ENCODE measurements around the gene NOS1AP.

The NOS1AP gene

DNA sequence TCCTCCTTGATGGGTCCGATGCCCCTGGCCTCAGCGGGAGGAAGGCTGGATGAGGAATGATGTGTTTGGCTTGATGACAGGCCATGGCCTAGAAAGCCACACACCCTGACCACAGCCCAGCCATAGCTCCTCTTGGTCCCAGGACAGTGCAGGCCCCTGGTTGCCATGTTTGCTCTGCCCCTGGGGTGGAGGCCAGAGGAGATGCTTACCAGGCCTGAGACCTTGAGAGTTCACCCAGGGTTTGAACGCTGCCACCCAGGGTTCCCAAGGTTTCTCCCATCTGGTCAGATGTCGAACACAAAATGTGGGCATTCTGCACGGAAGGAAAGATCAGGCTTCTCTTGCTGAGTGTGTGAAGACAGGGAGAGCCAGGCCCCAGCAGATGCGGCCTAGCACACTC is 314.6 kb downstream of the NOS1AP start:
- no peak overlapping the region for H3K4me3 ChIP-seq (ENCODE audit: low read depth, low read length)
- H3K4me1 ChIP-seq (ENCODE audit: control insufficient read depth, insufficient read depth, low read length) = no peaks in the 10 kb centered on the region
- no peaks in the 10 kb centered on the region for H3K27me3 ChIP-seq (ENCODE audit: control insufficient read depth, insufficient read depth, low read length)
- H3K9ac ChIP-seq (ENCODE audit: low read depth, low read length) = no peak overlapping the region
- H3K9me3 ChIP-seq (ENCODE audit: control insufficient read depth, insufficient read depth, low read length) = no peaks in the 10 kb centered on the region
- H3K36me3 ChIP-seq (ENCODE audit: control insufficient read depth, insufficient read depth, low read length) = peaks cover 10% of the 10 kb centered on the region

GRCh38 chr1:162384601-162385279 is 315.2 kb downstream of the NOS1AP start:
- peaks cover 10% of the 10 kb centered on the region for H3K36me3 ChIP-seq (ENCODE audit: control insufficient read depth, insufficient read depth, low read length)
- H3K9ac ChIP-seq (ENCODE audit: low read depth, low read length) = no peak overlapping the region
- no peak overlapping the region for H3K4me3 ChIP-seq (ENCODE audit: low read depth, low read length)
- H3K4me1 ChIP-seq (ENCODE audit: control insufficient read depth, insufficient read depth, low read length) = peaks cover 1% of the 10 kb centered on the region
- no peaks in the 10 kb centered on the region for H3K9me3 ChIP-seq (ENCODE audit: control insufficient read depth, insufficient read depth, low read length)
- no peaks in the 10 kb centered on the region for H3K27me3 ChIP-seq (ENCODE audit: control insufficient read depth, insufficient read depth, low read length)

DNA sequence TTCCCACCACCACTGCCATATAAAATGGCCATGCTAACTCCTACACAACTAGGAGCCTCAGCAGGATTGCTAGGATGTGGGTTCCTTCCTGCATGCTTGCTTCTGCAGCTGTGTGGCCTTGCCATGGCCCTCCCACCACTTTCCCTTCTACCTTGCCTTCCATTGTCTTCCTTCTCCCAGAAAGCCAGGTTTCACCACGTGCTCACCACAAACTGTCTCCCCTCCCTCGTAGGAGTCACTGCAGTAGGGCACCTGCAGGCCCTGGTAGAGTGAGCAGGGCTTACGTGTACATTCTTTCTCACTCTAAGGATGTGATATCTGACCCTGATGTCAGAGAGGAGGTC is 315.8 kb downstream of the NOS1AP start:
- Histone ChIP-seq H3K9me3 (ENCODE audit: control insufficient read depth, insufficient read depth, low read length) (no peaks in the 10 kb centered on the region), H3K27me3 (ENCODE audit: control insufficient read depth, insufficient read depth, low read length) (no peaks in the 10 kb centered on the region), H3K36me3 (ENCODE audit: control insufficient read depth, insufficient read depth, low read length) (peaks cover 10% of the 10 kb centered on the region), H3K4me3 (ENCODE audit: low read depth, low read length) (no peak overlapping the region), H3K9ac (ENCODE audit: low read depth, low read length) (no peak overlapping the region), H3K4me1 (ENCODE audit: control insufficient read depth, insufficient read depth, low read length) (peaks cover 2% of the 10 kb centered on the region)

GRCh38 chr1:162385702-162386101 is 316.2 kb downstream of the NOS1AP start:
- Histone ChIP-seq H3K27me3 (ENCODE audit: control insufficient read depth, insufficient read depth, low read length) (no peaks in the 10 kb centered on the region), H3K4me3 (ENCODE audit: low read depth, low read length) (no peak overlapping the region), H3K36me3 (ENCODE audit: control insufficient read depth, insufficient read depth, low read length) (peaks cover 10% of the 10 kb centered on the region), H3K4me1 (ENCODE audit: control insufficient read depth, insufficient read depth, low read length) (peaks cover 2% of the 10 kb centered on the region), H3K9ac (ENCODE audit: low read depth, low read length) (no peak overlapping the region), H3K9me3 (ENCODE audit: control insufficient read depth, insufficient read depth, low read length) (no peaks in the 10 kb centered on the region)

DNA sequence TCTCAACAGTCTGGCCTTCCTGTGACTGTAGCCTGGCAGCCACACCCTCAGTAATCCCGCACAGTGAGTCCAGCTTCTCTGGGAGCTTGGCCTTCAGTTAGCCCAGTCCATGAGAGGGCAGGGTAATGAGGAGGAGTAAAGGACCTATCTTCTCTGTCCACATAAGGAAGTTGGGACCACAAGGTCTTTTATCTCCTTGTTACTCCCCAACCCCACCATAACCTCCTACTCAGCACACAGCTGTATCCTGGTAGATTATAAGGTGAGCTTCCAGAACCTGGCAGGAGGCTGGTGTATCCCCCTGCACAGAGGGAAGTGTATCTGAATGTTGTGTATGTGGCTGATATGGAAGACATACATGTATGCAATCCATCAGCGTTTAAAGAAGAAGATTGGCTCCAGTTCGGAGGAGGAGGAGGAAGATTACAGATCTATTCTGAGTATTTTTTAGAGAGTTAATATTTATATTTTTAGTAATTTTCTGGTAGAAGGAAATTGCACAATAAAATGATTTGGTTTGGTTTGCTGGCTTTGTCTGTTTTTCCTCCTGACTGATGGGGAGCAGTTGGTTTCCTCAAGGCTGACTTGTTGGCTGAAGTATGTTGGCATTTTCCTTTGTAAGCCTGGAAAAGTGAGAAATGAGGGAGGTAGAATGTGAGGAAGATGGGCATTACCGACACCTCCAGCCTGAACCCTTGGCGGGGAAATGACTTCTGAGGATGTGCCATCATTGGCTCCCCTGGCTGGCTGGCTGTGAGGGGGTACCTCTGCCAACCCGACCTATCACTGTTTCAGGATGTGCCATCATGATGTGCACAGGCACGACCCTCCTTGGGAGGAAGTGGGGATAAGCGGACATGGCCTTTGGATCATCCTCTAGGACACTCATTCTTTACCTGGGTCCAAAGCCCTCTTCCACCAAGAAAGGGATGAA is 317.1 kb downstream of the NOS1AP start:
- H3K4me1 ChIP-seq (ENCODE audit: control insufficient read depth, insufficient read depth, low read length) = peaks cover 3% of the 10 kb centered on the region
- H3K36me3 ChIP-seq (ENCODE audit: control insufficient read depth, insufficient read depth, low read length) = peaks cover 10% of the 10 kb centered on the region
- H3K27me3 ChIP-seq (ENCODE audit: control insufficient read depth, insufficient read depth, low read length) = no peaks in the 10 kb centered on the region
- H3K9me3 ChIP-seq (ENCODE audit: control insufficient read depth, insufficient read depth, low read length) = no peaks in the 10 kb centered on the region
- no peak overlapping the region for H3K9ac ChIP-seq (ENCODE audit: low read depth, low read length)
- H3K4me3 ChIP-seq (ENCODE audit: low read depth, low read length) = no peak overlapping the region

DNA sequence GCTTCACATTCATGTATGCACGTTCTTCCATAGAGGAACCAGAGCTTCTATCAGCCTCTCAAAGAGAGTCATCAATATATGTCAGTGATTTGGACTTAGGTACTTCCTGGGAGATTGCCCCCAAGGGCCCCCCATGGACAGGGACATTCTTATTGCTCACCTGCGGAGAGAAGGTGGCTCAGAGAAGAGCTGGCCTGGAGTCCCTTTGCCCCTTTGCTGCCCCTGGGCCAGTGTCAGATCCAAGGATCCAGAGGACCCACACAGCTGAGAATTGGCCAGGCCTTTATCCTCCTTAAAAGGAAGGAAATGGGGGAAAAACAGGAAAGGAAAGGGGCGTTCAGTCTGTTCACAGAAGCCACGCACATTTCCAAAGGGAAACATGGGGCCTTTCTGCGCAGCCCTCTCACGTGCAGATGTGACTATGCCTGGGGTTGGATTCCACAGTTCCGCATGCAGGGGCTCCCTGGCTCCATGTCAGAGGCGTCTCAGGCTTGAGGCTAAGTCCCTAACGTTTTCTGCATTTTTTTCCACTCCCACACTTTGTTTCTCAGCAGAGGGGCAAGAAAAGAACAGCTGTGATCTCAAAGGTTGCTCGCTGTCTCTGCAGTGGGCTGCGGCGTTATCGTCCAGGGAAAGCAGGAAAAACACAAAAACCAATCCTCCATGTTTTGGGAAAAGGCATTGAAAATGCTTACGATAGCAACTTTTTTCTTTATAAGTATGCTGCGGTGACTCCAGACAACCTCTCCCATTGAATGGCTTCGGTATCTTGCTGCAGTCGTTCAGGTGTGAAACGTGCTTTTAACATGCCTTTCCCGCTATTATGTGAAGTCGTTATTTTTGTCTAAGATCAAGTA is 318.0 kb downstream of the NOS1AP start:
- H3K4me1 ChIP-seq (ENCODE audit: control insufficient read depth, insufficient read depth, low read length) = peaks cover 8% of the 10 kb centered on the region
- H3K27me3 ChIP-seq (ENCODE audit: control insufficient read depth, insufficient read depth, low read length) = no peaks in the 10 kb centered on the region
- no peak overlapping the region for H3K4me3 ChIP-seq (ENCODE audit: low read depth, low read length)
- H3K9ac ChIP-seq (ENCODE audit: low read depth, low read length) = no peak overlapping the region
- no peaks in the 10 kb centered on the region for H3K9me3 ChIP-seq (ENCODE audit: control insufficient read depth, insufficient read depth, low read length)
- peaks cover 10% of the 10 kb centered on the region for H3K36me3 ChIP-seq (ENCODE audit: control insufficient read depth, insufficient read depth, low read length)

GRCh38 chr1:162388083-162388594 is 318.6 kb downstream of the NOS1AP start:
- peaks cover 8% of the 10 kb centered on the region for H3K4me1 ChIP-seq (ENCODE audit: control insufficient read depth, insufficient read depth, low read length)
- no peaks in the 10 kb centered on the region for H3K27me3 ChIP-seq (ENCODE audit: control insufficient read depth, insufficient read depth, low read length)
- H3K9me3 ChIP-seq (ENCODE audit: control insufficient read depth, insufficient read depth, low read length) = no peaks in the 10 kb centered on the region
- no peak overlapping the region for H3K4me3 ChIP-seq (ENCODE audit: low read depth, low read length)
- H3K36me3 ChIP-seq (ENCODE audit: control insufficient read depth, insufficient read depth, low read length) = peaks cover 9% of the 10 kb centered on the region
- no peak overlapping the region for H3K9ac ChIP-seq (ENCODE audit: low read depth, low read length)

- H3K27me3 ChIP-seq (ENCODE audit: control insufficient read depth, insufficient read depth, low read length) = no peaks in the 10 kb centered on the region
- peaks cover 8% of the 10 kb centered on the region for H3K4me1 ChIP-seq (ENCODE audit: control insufficient read depth, insufficient read depth, low read length)
- H3K9ac ChIP-seq (ENCODE audit: low read depth, low read length) = no peak overlapping the region
- H3K36me3 ChIP-seq (ENCODE audit: control insufficient read depth, insufficient read depth, low read length) = peaks cover 4% of the 10 kb centered on the region
- H3K4me3 ChIP-seq (ENCODE audit: low read depth, low read length) = no peak overlapping the region
- no peaks in the 10 kb centered on the region for H3K9me3 ChIP-seq (ENCODE audit: control insufficient read depth, insufficient read depth, low read length)
Measured at GRCh38 chr1:162388615-162389014, 319.1 kb downstream of the NOS1AP start.

DNA sequence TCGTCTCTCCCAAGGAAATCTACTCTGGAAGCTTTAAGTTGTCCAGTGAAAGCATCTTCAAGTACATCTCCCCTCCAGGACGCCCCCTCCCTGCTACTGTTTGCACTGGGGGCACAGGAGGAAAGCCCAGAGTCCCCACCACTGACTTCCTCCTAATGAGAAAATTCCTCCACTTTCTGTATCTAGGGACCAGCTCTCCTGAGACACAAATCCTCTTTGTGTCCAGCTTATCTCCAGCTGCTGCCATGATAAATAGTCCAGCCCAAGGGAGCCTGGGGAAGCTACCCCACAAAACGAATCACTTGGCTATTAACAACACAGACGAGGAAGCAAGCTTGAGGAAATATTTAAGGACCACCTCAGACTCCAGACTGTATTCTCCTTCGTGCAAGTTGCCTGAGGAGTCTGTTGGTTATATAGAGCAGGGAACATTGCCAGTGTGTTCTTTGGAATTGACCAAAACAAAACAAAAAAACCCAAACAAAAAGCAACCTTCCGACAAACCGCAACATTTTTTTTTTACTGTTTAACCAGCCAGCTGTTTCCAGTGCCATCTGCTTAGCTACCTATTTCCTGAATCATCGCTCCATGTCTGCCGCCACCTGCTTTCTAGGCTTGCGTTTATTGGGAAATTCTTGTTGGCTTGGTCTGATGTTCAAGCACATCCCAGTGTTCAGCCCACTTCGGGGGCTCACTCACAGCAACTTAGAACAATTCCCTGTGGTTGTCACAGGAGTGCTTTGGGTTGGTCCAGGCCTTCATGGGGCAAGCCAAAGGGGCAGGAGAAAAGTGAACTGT is 319.7 kb downstream of the NOS1AP start:
- no peak overlapping the region for H3K4me3 ChIP-seq (ENCODE audit: low read depth, low read length)
- no peak overlapping the region for H3K9ac ChIP-seq (ENCODE audit: low read depth, low read length)
- H3K4me1 ChIP-seq (ENCODE audit: control insufficient read depth, insufficient read depth, low read length) = peaks cover 8% of the 10 kb centered on the region
- no peaks in the 10 kb centered on the region for H3K27me3 ChIP-seq (ENCODE audit: control insufficient read depth, insufficient read depth, low read length)
- H3K9me3 ChIP-seq (ENCODE audit: control insufficient read depth, insufficient read depth, low read length) = no peaks in the 10 kb centered on the region
- no peaks in the 10 kb centered on the region for H3K36me3 ChIP-seq (ENCODE audit: control insufficient read depth, insufficient read depth, low read length)

DNA sequence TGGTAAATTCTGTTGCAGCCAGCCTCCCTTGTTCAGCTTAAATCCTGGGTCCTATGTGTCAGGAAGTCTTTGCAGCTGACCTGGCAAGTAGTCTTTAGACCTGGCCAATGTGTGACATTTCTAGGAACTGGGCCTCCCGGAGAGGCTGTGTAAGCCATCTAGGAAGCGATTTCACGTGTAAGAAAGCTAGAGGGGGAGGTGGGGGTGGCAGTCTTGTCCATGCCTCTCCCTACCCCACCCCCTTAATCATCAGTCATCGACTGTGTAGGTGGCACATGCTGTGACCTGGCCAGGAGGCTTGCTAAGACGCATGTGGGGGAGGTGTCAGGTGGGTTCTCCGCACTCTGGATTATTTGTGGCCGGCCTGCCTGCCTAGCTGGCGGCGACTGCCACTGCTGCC is 320.5 kb downstream of the NOS1AP start:
- no peaks in the 10 kb centered on the region for H3K9me3 ChIP-seq (ENCODE audit: control insufficient read depth, insufficient read depth, low read length)
- no peak overlapping the region for H3K9ac ChIP-seq (ENCODE audit: low read depth, low read length)
- H3K4me3 ChIP-seq (ENCODE audit: low read depth, low read length) = no peak overlapping the region
- no peaks in the 10 kb centered on the region for H3K36me3 ChIP-seq (ENCODE audit: control insufficient read depth, insufficient read depth, low read length)
- no peaks in the 10 kb centered on the region for H3K27me3 ChIP-seq (ENCODE audit: control insufficient read depth, insufficient read depth, low read length)
- H3K4me1 ChIP-seq (ENCODE audit: control insufficient read depth, insufficient read depth, low read length) = peaks cover 8% of the 10 kb centered on the region
